T1000 (cell line): ENCODE data around the gene HIVEP3.

Source experiments
- DNase-seq: peaks from one replicate; lab custom pipeline; 2025; ENCODE audit warnings: mixed read lengths; lab: John Stamatoyannopoulos, UW

HIVEP3 gene

GRCh38 chr1:41513383-41513735, 405.4 kb downstream of the HIVEP3 start:
- no peak for DNase-seq

GRCh38 chr1:41512701-41513382, 405.9 kb downstream of the HIVEP3 start:
- DNase-seq: no peak

GRCh38 chr1:41511239-41511540, 407.5 kb downstream of the HIVEP3 start:
- no peak for DNase-seq

- DNase-seq: no peak
Measured at GRCh38 chr1:41510531-41511238, 408.0 kb downstream of the HIVEP3 start.

GRCh38 chr1:41509270-41509671, 409.5 kb downstream of the HIVEP3 start:
- DNase-seq: no peak

- no peak for DNase-seq
Measured at GRCh38 chr1:41508290-41508689, 410.4 kb downstream of the HIVEP3 start.

- DNase-seq: no peak
Measured at GRCh38 chr1:41507836-41508235, 410.9 kb downstream of the HIVEP3 start.

- DNase-seq: no peak
Measured at GRCh38 chr1:41507110-41507720, 411.5 kb downstream of the HIVEP3 start.

GRCh38 chr1:41504114-41505035, 414.3 kb downstream of the HIVEP3 start:
- DNase-seq: no peak

- DNase-seq: no peak
Measured at GRCh38 chr1:41503538-41504113, 415.1 kb downstream of the HIVEP3 start.

GRCh38 chr1:41502912-41503311, 415.8 kb downstream of the HIVEP3 start:
- DNase-seq: no peak

GRCh38 chr1:41501581-41501980, 417.1 kb downstream of the HIVEP3 start:
- DNase-seq: no peak

GRCh38 chr1:41500781-41501518, 417.8 kb downstream of the HIVEP3 start:
- DNase-seq: no peak

GRCh38 chr1:41500378-41500777, 418.3 kb downstream of the HIVEP3 start:
- no peak for DNase-seq

- no peak for DNase-seq
Measured at GRCh38 chr1:41499591-41499990, 419.1 kb downstream of the HIVEP3 start.

GRCh38 chr1:41498804-41499203, 419.9 kb downstream of the HIVEP3 start:
- DNase-seq: peak; percentile 52

- DNase-seq: no peak
Measured at GRCh38 chr1:41498391-41498790, 420.3 kb downstream of the HIVEP3 start.

GRCh38 chr1:41497461-41498030, 421.2 kb downstream of the HIVEP3 start:
- no peak for DNase-seq

- DNase-seq: no peak
Measured at GRCh38 chr1:41497056-41497440, 421.7 kb downstream of the HIVEP3 start.

GRCh38 chr1:41496080-41497055, 422.4 kb downstream of the HIVEP3 start:
- peak; percentile 69 for DNase-seq
